GM12878 (cell line): ENCODE data around the gene RAP1GAP2. TPM values are rescaled to one million over a fixed set of nuclear protein-coding genes. Genes with fewer than 3 reads are reported as not detected.

Source experiments
- ATAC-seq: fragments of 200-7000 bp; cut with Tn5 transposase; 3 replicates; pipeline ENCODE4 v1.9.1; 2020; ENCODE audit warnings: mild to moderate bottlenecking, moderate library complexity
- BruUV-seq: library from RNA; stranded (reverse); fragments of 400-500 nt; replicated peaks from 2 replicates; lab custom pipeline; 2021; lab: Mats Ljungman, UMichigan
- CTCF ChIA-PET: fragments of 300-600 bp; sonication (Branson Sonifier 250); formaldehyde crosslinking; extraction: SDS; loops from one replicate; lab custom pipeline; 2021; ENCODE audit warnings: inconsistent platforms; lab: Yijun Ruan, JAX
- POLR2A ChIA-PET: fragments of 350-600 bp; formaldehyde crosslinking; extraction: SDS; loops from one replicate; lab custom pipeline; 2021; ENCODE audit warnings: inconsistent platforms; lab: Charles Lee
- RAD21 ChIA-PET: fragments of 300-600 bp; sonication (Branson Sonifier 250); formaldehyde crosslinking; loops from one replicate; lab custom pipeline; 2023; ENCODE audit warnings: antibody characterized with exemption; ENCODE audit not compliant: unreplicated experiment; lab: Charles Lee
- SMC1A ChIA-PET: fragments of 300-600 bp; sonication (Branson Sonifier 250); formaldehyde crosslinking; loops from one replicate; lab custom pipeline; 2023; ENCODE audit not compliant: unreplicated experiment, uncharacterized antibody; lab: Charles Lee
- DNase-seq: peaks from one replicate; pipeline ENCODE4 v3.0.0-alpha.2; 2011; ENCODE audit warnings: low read depth, low spot score
- FAIRE-seq: peaks from 3 replicates; lab custom pipeline; 2011; peaks lifted over from hg19 to GRCh38; lab: Jason Lieb, UNC
- H2AFZ ChIP-seq: 2 replicates; pipeline ENCODE4 v1.6.0; 2011; ENCODE audit warnings: low read depth, low read length, control low read depth; ENCODE audit not compliant: control insufficient read depth
- H3K27ac ChIP-seq: 2 replicates; pipeline ENCODE4 v1.5.1; 2011; ENCODE audit warnings: control low read depth; ENCODE audit not compliant: control insufficient read depth, insufficient read depth
- H3K27me3 ChIP-seq, 2 experiments: replicated peaks in 1 of 2; 2 replicates each; pipeline versions ENCODE4 v1.6.0 to v1.6.1; 2011; ENCODE audit warnings: low read length in 1 of 2; ENCODE audit not compliant: control insufficient read depth in 2 of 2, insufficient read depth in 2 of 2
- H3K36me3 ChIP-seq, 2 experiments: 2 replicates each; pipeline ENCODE4 v1.5.1; 2011; ENCODE audit warnings: low read length in 1 of 2; ENCODE audit not compliant: control insufficient read depth in 2 of 2, insufficient read depth in 2 of 2
- H3K4me1 ChIP-seq: 2 replicates; pipeline ENCODE4 v1.6.1; 2011; ENCODE audit warnings: mild to moderate bottlenecking, low read length, moderate library complexity, mixed read lengths; ENCODE audit not compliant: control insufficient read depth, insufficient read depth
- H3K4me2 ChIP-seq: 2 replicates; pipeline ENCODE4 v1.6.0; 2011; ENCODE audit warnings: control low read depth; ENCODE audit not compliant: control insufficient read depth, insufficient read depth
- H3K4me3 ChIP-seq: fragments of 200-600 bp; sonication (generic); 2 replicates; pipeline ENCODE4 v1.5.1; 2016
- H3K79me2 ChIP-seq: 2 replicates; pipeline ENCODE4 v1.6.0; 2011; ENCODE audit warnings: low read length; ENCODE audit not compliant: control insufficient read depth, insufficient read depth
- H3K9ac ChIP-seq: 2 replicates; pipeline ENCODE4 v1.8.0; 2011; ENCODE audit warnings: low read length, control low read depth, mixed read lengths; ENCODE audit not compliant: control insufficient read depth, insufficient read depth
- H3K9me3 ChIP-seq: replicated peaks from 3 replicates; pipeline ENCODE4 v1.5.1; 2011; ENCODE audit warnings: mild to moderate bottlenecking, low read length; ENCODE audit not compliant: control insufficient read depth, insufficient read depth
- H4K20me1 ChIP-seq: 2 replicates; pipeline ENCODE4 v1.6.0; 2011; ENCODE audit not compliant: control insufficient read depth, insufficient read depth
- CHD1 ChIP-seq: IDR thresholded peaks from 2 replicates; pipeline ENCODE4 v1.6.1; 2012; ENCODE audit warnings: low read depth, low read length, improper control_type of control experiment
- E2F4 ChIP-seq: IDR thresholded peaks from 2 replicates; pipeline ENCODE4 v1.6.1; 2012; ENCODE audit warnings: low read depth, low read length, improper control_type of control experiment
- IKZF1 ChIP-seq: fragments of 450-650 bp; conservative IDR thresholded peaks from 2 replicates; pipeline ENCODE4 v1.6.1; 2017; ENCODE audit warnings: antibody characterized with exemption, mild to moderate bottlenecking
- NRF1 ChIP-seq: conservative IDR thresholded peaks from 2 replicates; pipeline ENCODE4 v1.6.1; 2011; ENCODE audit warnings: mild to moderate bottlenecking, low read depth, low read length, improper control_type of control experiment
- RAD21 ChIP-seq: IDR thresholded peaks from 2 replicates; pipeline ENCODE4 v1.6.1; 2011; ENCODE audit warnings: mild to moderate bottlenecking, low read depth, low read length, moderate library complexity; ENCODE audit not compliant: insufficient read depth
- RCOR1 ChIP-seq: conservative IDR thresholded peaks from 2 replicates; pipeline ENCODE4 v1.6.1; 2012; ENCODE audit warnings: low read depth, low read length, improper control_type of control experiment
- STAT3 ChIP-seq: IDR thresholded peaks from 2 replicates; pipeline ENCODE4 v1.6.1; 2011; ENCODE audit warnings: low read depth, low read length, improper control_type of control experiment
- TARDBP ChIP-seq: IDR thresholded peaks from 2 replicates; pipeline ENCODE4 v1.6.1; 2016; ENCODE audit warnings: borderline replicate concordance
- TBL1XR1 ChIP-seq: IDR thresholded peaks from 2 replicates; pipeline ENCODE4 v1.6.1; 2012; ENCODE audit warnings: low read depth, low read length, improper control_type of control experiment
- ZNF207 ChIP-seq: fragments of 450-650 bp; IDR thresholded peaks from 2 replicates; pipeline ENCODE4 v1.6.1; 2014; ENCODE audit warnings: antibody characterized with exemption, mild to moderate bottlenecking, borderline replicate concordance
- WGBS: methylation state at CpG from one replicate; pipeline ENCODE4 v1.1.6; 2016; ENCODE audit warnings: low lambda C conversion rate; ENCODE audit not compliant: insufficient replicate concordance, insufficient coverage; ENCODE audit errors: missing lambda C conversion rate; 5-methylcytosine and 5-hydroxymethylcytosine counted together
- in situ Hi-C: fragments of 300-500 bp; cut with MboI; formaldehyde crosslinking; loops from 9 replicates; pipeline ENCODE4 v1.14.3; 2018; ENCODE audit warnings: mixed read lengths
- intact Hi-C: fragments of 100-400 bp; cut with micrococcal nuclease; formaldehyde crosslinking; loops from one replicate; pipeline ENCODE4 v1.14.2; 2022; ENCODE audit not compliant: unreplicated experiment
- polyA plus RNA-seq, 11 experiments: library from polyadenylated mRNA; depleted of rRNA in 4 of 11; unstranded in 6 of 11; stranded (reverse) in 5 of 11; fragments of >200 nt; fragmentation: Nextera tagmentation in 4 of 11; fragmentation: Illumina TruSeq in 1 of 11; extraction: Ambion mirVana in 4 of 11; extraction: Trizol in 1 of 11; gene quantifications; 1 replicate in 1 of 11; 2 replicates in 10 of 11; pipeline versions ENCODE4 v1.2.1 to v1.2.3, GENCODE V29; 2011 to 2016; ENCODE audit warnings: inconsistent platforms in 2 of 11, missing spikeins in 2 of 11, low read depth in 1 of 11
- total RNA-seq, 4 experiments: library from RNA; depleted of rRNA in 3 of 4; stranded (reverse); fragments of >200 nt in 3 of 4; fragmentation: Illumina TruSeq in 1 of 4; extraction: Trizol in 1 of 4; gene quantifications; 2 replicates each; pipeline versions ENCODE4 v1.2.1 to v1.2.3, GENCODE V29; 2013 to 2021

The RAP1GAP2 gene
- total and polyA plus RNA-seq, 10 of the 15 experiments (the other 5 are each of a cell fraction or from before 2014, with no cell fraction given): 0.03 to 0.95 (median 0.49) TPM; not detected in 2

GRCh38 chr17:2916461-2916860, 120.2 kb downstream of the RAP1GAP2 start:
- Histone ChIP-seq H3K9ac (no peak overlapping the region), H3K27me3 (no peaks in the 10 kb centered on the region; a peak in 1 of 4 replicates), H3K79me2 (no peaks in the 10 kb centered on the region), H3K4me3 (no peak overlapping the region), H3K4me1 (no peaks in the 10 kb centered on the region), H3K36me3 (no peaks in the 10 kb centered on the region), H3K4me2 (no peak overlapping the region), H4K20me1 (no peaks in the 10 kb centered on the region), H2AFZ (no peak overlapping the region), H3K27ac (no peak overlapping the region), H3K9me3 (no peaks in the 10 kb centered on the region)
- in situ Hi-C loops (no loop called here), intact Hi-C loops (no loop called here)
- SMC1A ChIA-PET: no interaction called here
- DNase-seq (no peak), ATAC-seq (no peak), FAIRE-seq (no peak)
- RAD21 ChIA-PET: no interaction called here
- POLR2A ChIA-PET: no interaction called here
- 71% methylated on average over 11 of the region's 11 CpGs for WGBS
- no peak for TF ChIP-seq RAD21
- no TSS peak for BruUV-seq
- CTCF ChIA-PET: no interaction called here

GRCh38 chr17:2921443-2921842, 125.2 kb downstream of the RAP1GAP2 start:
- H3K27ac ChIP-seq: no peak overlapping the region
- DNase-seq (no peak), FAIRE-seq (no peak), ATAC-seq (no peak)
- H3K4me1 ChIP-seq: no peaks in the 10 kb centered on the region
- ChIA-PET SMC1A (no interaction called here), RAD21 (no interaction called here), CTCF (no interaction called here), POLR2A (no interaction called here)
- H3K27me3 ChIP-seq: no peaks in the 10 kb centered on the region; a peak in 1 of 4 replicates
- in situ Hi-C loops: no loop called here
- TF ChIP-seq IKZF1 (no peak), ZNF207 (no peak), CHD1 (no peak), NRF1 (no peak), TBL1XR1 (no peak), RCOR1 (no peak), STAT3 (no peak), E2F4 (no peak), TARDBP (no peak)
- intact Hi-C loops: no loop called here
- no peak overlapping the region for H2AFZ ChIP-seq
- H3K9me3 ChIP-seq: no peaks in the 10 kb centered on the region
- H3K4me2 ChIP-seq: no peak overlapping the region
- no peaks in the 10 kb centered on the region for H4K20me1 ChIP-seq
- no peak overlapping the region for H3K4me3 ChIP-seq
- H3K9ac ChIP-seq: no peak overlapping the region
- H3K79me2 ChIP-seq: no peaks in the 10 kb centered on the region
- 18% methylated on average over 17 of the region's 18 CpGs for WGBS
- H3K36me3 ChIP-seq: no peaks in the 10 kb centered on the region
- BruUV-seq: no TSS peak
